PFSK-1 (cell line): ENCODE results near the gene NOG.

Experiments
- FOXP2 ChIP-seq: optimal IDR thresholded peaks from 2 replicates; pipeline ENCODE3; 2011; ENCODE audit warnings: borderline replicate concordance, control low read depth, inconsistent platforms; ENCODE audit not compliant: insufficient read depth; ENCODE audit errors: extremely low read length, extremely low read depth
- POLR2AphosphoS5 ChIP-seq: IDR thresholded peaks from 2 replicates; pipeline ENCODE4 v1.6.1; 2012; ENCODE audit warnings: low read depth, mild to moderate bottlenecking, control low read depth, low read length, moderate library complexity
- SIN3A ChIP-seq: IDR thresholded peaks from 2 replicates; pipeline ENCODE4 v1.6.1; 2012; ENCODE audit warnings: mild to moderate bottlenecking, low read length, moderate library complexity, borderline replicate concordance; ENCODE audit not compliant: insufficient read depth
- TAF1 ChIP-seq: IDR thresholded peaks from 2 replicates; pipeline ENCODE4 v1.6.1; 2012; ENCODE audit warnings: low read length, control low read depth, borderline replicate concordance; ENCODE audit not compliant: insufficient read depth
- TF ChIP-seq, protein P1 (sequence below), 2 experiments: IDR thresholded peaks; 2 replicates each; pipeline versions ENCODE4 v1.6.1 to v1.8.0; 2011 to 2012; ENCODE audit warnings: low read depth in 2 of 2, low read length in 2 of 2, control low read depth in 1 of 2, inconsistent platforms in 1 of 2, mild to moderate bottlenecking in 1 of 2, moderate library complexity in 1 of 2; ENCODE audit not compliant: insufficient read depth in 1 of 2

DNA sequence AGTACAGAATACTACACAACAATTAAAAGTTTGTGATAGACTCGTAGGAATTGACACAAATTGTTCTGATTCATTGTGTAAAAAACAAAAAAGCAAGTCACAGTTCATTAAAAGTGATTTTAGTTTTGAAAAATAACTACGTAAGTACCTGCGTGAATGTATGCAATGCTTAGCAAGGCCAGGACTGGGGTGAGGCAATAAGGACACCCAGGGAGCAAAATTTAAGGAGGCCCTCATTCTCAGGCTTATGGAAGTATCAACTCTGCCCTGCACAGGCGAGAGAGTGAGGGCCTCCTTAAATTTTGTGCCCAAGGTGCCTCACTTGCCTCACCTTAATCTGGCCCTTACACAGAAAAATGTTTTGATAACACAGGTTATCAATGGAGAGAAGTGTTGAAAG, 31.4 kb downstream of the NOG start:
- no peak for TF ChIP-seq POLR2AphosphoS5
- TF ChIP-seq SIN3A = no peak
- TF ChIP-seq, protein P1, sequence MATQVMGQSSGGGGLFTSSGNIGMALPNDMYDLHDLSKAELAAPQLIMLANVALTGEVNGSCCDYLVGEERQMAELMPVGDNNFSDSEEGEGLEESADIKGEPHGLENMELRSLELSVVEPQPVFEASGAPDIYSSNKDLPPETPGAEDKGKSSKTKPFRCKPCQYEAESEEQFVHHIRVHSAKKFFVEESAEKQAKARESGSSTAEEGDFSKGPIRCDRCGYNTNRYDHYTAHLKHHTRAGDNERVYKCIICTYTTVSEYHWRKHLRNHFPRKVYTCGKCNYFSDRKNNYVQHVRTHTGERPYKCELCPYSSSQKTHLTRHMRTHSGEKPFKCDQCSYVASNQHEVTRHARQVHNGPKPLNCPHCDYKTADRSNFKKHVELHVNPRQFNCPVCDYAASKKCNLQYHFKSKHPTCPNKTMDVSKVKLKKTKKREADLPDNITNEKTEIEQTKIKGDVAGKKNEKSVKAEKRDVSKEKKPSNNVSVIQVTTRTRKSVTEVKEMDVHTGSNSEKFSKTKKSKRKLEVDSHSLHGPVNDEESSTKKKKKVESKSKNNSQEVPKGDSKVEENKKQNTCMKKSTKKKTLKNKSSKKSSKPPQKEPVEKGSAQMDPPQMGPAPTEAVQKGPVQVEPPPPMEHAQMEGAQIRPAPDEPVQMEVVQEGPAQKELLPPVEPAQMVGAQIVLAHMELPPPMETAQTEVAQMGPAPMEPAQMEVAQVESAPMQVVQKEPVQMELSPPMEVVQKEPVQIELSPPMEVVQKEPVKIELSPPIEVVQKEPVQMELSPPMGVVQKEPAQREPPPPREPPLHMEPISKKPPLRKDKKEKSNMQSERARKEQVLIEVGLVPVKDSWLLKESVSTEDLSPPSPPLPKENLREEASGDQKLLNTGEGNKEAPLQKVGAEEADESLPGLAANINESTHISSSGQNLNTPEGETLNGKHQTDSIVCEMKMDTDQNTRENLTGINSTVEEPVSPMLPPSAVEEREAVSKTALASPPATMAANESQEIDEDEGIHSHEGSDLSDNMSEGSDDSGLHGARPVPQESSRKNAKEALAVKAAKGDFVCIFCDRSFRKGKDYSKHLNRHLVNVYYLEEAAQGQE (IDR thresholded peaks at IDR 0.05; ENCODE audit: insufficient read depth in 1 of 2, low read depth in 2 of 2, low read length in 2 of 2) = no peak
- TF ChIP-seq TAF1 = no peak
- no peak for TF ChIP-seq FOXP2
